Fibroblast of lung (primary cell): ENCODE measurements around the gene EBF3. TPM values are rescaled to one million over a fixed set of nuclear protein-coding genes. Genes with fewer than 3 reads are reported as not detected.

ENCODE experiments used
- DNase-seq, 2 donors: peaks; one replicate each; pipeline versions ENCODE4 v3.0.0 to v3.0.0-alpha.2; 2010; ENCODE audit warnings: low read depth in 2 of 2
- H2AFZ ChIP-seq: 2 replicates; pipeline ENCODE4 v1.5.1; 2012; ENCODE audit warnings: low read length, control low read depth, inconsistent platforms
- H3K27ac ChIP-seq: 2 replicates; pipeline ENCODE4 v1.5.1; 2011; ENCODE audit warnings: low read length, control low read depth; ENCODE audit not compliant: insufficient read depth
- H3K27me3 ChIP-seq: 2 replicates; pipeline ENCODE4 v1.5.1; 2011; ENCODE audit warnings: mild to moderate bottlenecking, low read length; ENCODE audit not compliant: control insufficient read depth, insufficient read depth
- H3K36me3 ChIP-seq: 2 replicates; pipeline ENCODE4 v1.5.1; 2011; ENCODE audit warnings: low read length; ENCODE audit not compliant: control insufficient read depth, insufficient read depth
- H3K4me1 ChIP-seq: 2 replicates; pipeline ENCODE4 v1.5.1; 2011; ENCODE audit warnings: low read length; ENCODE audit not compliant: control insufficient read depth, insufficient read depth; ENCODE audit errors: extremely low read depth
- H3K4me2 ChIP-seq: 2 replicates; pipeline ENCODE4 v1.5.1; 2011; ENCODE audit warnings: low read length, control low read depth; ENCODE audit not compliant: insufficient read depth; ENCODE audit errors: extremely low read depth
- H3K4me3 ChIP-seq, 4 experiments: fragments of 200-600 bp in 1 of 4; sonication (generic) in 1 of 4; replicated peaks in 1 of 4; 2 replicates each; pipeline ENCODE4 v1.5.1; 2011 to 2016; ENCODE audit warnings: low read length in 4 of 4, low read depth in 3 of 4, mild to moderate bottlenecking in 3 of 4, control low read depth in 2 of 4, inconsistent platforms in 1 of 4, mixed read lengths in 1 of 4; ENCODE audit not compliant: insufficient read depth in 1 of 4; ENCODE audit errors: control extremely low read depth in 1 of 4
- H3K79me2 ChIP-seq: 2 replicates; pipeline ENCODE4 v1.5.1; 2012; ENCODE audit warnings: mild to moderate bottlenecking, low read length, inconsistent platforms; ENCODE audit not compliant: control insufficient read depth, insufficient read depth
- H3K9ac ChIP-seq: 2 replicates; pipeline ENCODE4 v1.5.1; 2011; ENCODE audit warnings: mild to moderate bottlenecking, low read length, control low read depth; ENCODE audit not compliant: insufficient read depth
- H3K9me3 ChIP-seq: 2 replicates; pipeline ENCODE4 v1.5.1; 2012; ENCODE audit warnings: low read depth, low read length; ENCODE audit not compliant: control insufficient read depth, insufficient read depth
- H4K20me1 ChIP-seq: 2 replicates; pipeline ENCODE4 v1.5.1; 2011; ENCODE audit warnings: low read length; ENCODE audit not compliant: control insufficient read depth, insufficient read depth; ENCODE audit errors: extremely low read depth
- CTCF ChIP-seq, 2 donors: IDR thresholded peaks in 1 of 2; conservative IDR thresholded peaks in 1 of 2; 1 replicate in 1 of 2; 2 replicates in 1 of 2; pipeline ENCODE4 v1.5.1; 2011 to 2012; ENCODE audit warnings: low read length in 2 of 2, control low read depth in 1 of 2, inconsistent platforms in 1 of 2, low read depth in 1 of 2, mild to moderate bottlenecking in 1 of 2
- EZH2 ChIP-seq: IDR thresholded peaks from 2 replicates; pipeline ENCODE4 v1.5.1; 2012; ENCODE audit warnings: low read length, control low read depth, mild to moderate bottlenecking; ENCODE audit errors: missing control alignments
- polyA plus RNA-seq, 2 donors: library from polyadenylated mRNA; depleted of rRNA in 1 of 2; stranded (reverse) in 1 of 2; unstranded in 1 of 2; fragments of >200 nt; gene quantifications; 2 replicates each; pipeline ENCODE4 v1.2.1, GENCODE V29; 2011 to 2012; ENCODE audit warnings: missing spikeins in 1 of 2
- total RNA-seq: library from RNA; depleted of rRNA; stranded (reverse); fragments of >200 nt; gene quantifications from 2 replicates; pipeline ENCODE4 v1.2.1, GENCODE V29; 2014

Gene EBF3
- total and polyA plus RNA-seq, 2 donors (not counting 1 experiment from before 2014, with no cell fraction given) = 0.12 to 0.17 TPM

GRCh38 chr10:129897871-129898626 lies 66.0 kb downstream of the EBF3 start:
- H3K4me3 ChIP-seq = no peak overlapping the region
- no peaks in the 10 kb centered on the region for H4K20me1 ChIP-seq
- no peaks in the 10 kb centered on the region for H3K36me3 ChIP-seq
- H3K27ac ChIP-seq = no peak overlapping the region
- H3K4me1 ChIP-seq = no peaks in the 10 kb centered on the region
- no peaks in the 10 kb centered on the region for H3K9me3 ChIP-seq
- TF ChIP-seq CTCF (conservative IDR thresholded peaks at IDR 0.05 in 1 of 2, IDR thresholded peaks at IDR 0.05 in 1 of 2; ENCODE audit: low read depth in 1 of 2, low read length in 2 of 2) (no peak), EZH2 (no peak)
- H2AFZ ChIP-seq = no peak overlapping the region
- DNase-seq = no peak
- no peaks in the 10 kb centered on the region for H3K79me2 ChIP-seq
- no peak overlapping the region for H3K9ac ChIP-seq
- peaks cover 4% of the 10 kb centered on the region for H3K27me3 ChIP-seq
- no peak overlapping the region for H3K4me2 ChIP-seq

- H3K79me2 ChIP-seq = no peaks in the 10 kb centered on the region
- H3K27ac ChIP-seq = no peak overlapping the region
- no peaks in the 10 kb centered on the region for H3K4me1 ChIP-seq
- no peaks in the 10 kb centered on the region for H4K20me1 ChIP-seq
- no peaks in the 10 kb centered on the region for H3K9me3 ChIP-seq
- H3K36me3 ChIP-seq = no peaks in the 10 kb centered on the region
- no peak for TF ChIP-seq EZH2
- TF ChIP-seq CTCF (conservative IDR thresholded peaks at IDR 0.05 in 1 of 2, IDR thresholded peaks at IDR 0.05 in 1 of 2; ENCODE audit: low read depth in 1 of 2, low read length in 2 of 2) = no peak
- no peak overlapping the region for H3K9ac ChIP-seq
- H2AFZ ChIP-seq = no peak overlapping the region
- H3K4me3 ChIP-seq = no peak overlapping the region
- H3K27me3 ChIP-seq = peaks cover 4% of the 10 kb centered on the region
- no peak overlapping the region for H3K4me2 ChIP-seq
- no peak for DNase-seq
These were observed 67.2 kb downstream of the EBF3 start for GRCh38 chr10:129896860-129897200.

- Histone ChIP-seq H3K9ac (no peak overlapping the region), H2AFZ (no peak overlapping the region), H3K79me2 (no peaks in the 10 kb centered on the region), H4K20me1 (no peaks in the 10 kb centered on the region), H3K27me3 (peaks cover 4% of the 10 kb centered on the region), H3K4me2 (no peak overlapping the region), H3K4me1 (no peaks in the 10 kb centered on the region), H3K4me3 (no peak overlapping the region), H3K27ac (no peak overlapping the region), H3K9me3 (no peaks in the 10 kb centered on the region), H3K36me3 (no peaks in the 10 kb centered on the region)
- TF ChIP-seq CTCF (conservative IDR thresholded peaks at IDR 0.05 in 1 of 2, IDR thresholded peaks at IDR 0.05 in 1 of 2; ENCODE audit: low read depth in 1 of 2, low read length in 2 of 2) = no peak
- no peak for TF ChIP-seq EZH2
- no peak for DNase-seq
These were observed 67.8 kb downstream of the EBF3 start for GRCh38 chr10:129896136-129896859.
